ENCODE data around the gene TAC4. TPM values are rescaled to one million over a fixed set of nuclear protein-coding genes. Genes with fewer than 3 reads are reported as not detected.
"Not testable (repeated sequence)": the region's sequence is repeated elsewhere in the genome, so short reads cannot be mapped to it uniquely, and the experiment has no call there.

The TAC4 gene
- total and polyA plus RNA-seq, 2 experiments from 2014 or later = not detected

DNA sequence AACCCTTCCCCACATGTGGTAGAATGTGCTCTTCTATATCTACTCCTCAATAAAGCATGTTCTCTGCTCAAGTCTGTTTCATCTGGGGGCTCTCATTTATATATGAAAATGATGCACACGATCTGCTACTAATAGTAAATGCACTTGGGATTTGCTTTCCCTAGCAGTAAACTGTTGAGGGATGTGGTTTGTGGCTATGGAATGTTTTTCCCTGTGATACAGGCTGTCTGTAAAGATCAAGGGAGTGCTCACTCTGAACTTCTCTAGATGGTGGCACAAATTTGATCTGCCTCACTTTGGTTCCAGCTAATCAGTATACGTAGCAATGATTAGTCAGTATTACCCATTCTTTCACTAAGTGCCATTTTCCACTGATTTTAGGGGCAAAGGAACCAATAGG is 18.8 kb downstream of the TAC4 start (continued):
- TF ChIP-seq, protein P1, sequence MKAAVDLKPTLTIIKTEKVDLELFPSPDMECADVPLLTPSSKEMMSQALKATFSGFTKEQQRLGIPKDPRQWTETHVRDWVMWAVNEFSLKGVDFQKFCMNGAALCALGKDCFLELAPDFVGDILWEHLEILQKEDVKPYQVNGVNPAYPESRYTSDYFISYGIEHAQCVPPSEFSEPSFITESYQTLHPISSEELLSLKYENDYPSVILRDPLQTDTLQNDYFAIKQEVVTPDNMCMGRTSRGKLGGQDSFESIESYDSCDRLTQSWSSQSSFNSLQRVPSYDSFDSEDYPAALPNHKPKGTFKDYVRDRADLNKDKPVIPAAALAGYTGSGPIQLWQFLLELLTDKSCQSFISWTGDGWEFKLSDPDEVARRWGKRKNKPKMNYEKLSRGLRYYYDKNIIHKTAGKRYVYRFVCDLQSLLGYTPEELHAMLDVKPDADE (IDR thresholded peaks at IDR 0.05) = no peak
- TF ChIP-seq EZH2 (IDR thresholded peaks at IDR 0.05; ENCODE audit: low read depth, unreplicated experiment) (no peak), STAT1 (IDR thresholded peaks at IDR 0.05; ENCODE audit: unreplicated experiment) (no peak), JUNB (IDR thresholded peaks at IDR 0.05; ENCODE audit: unreplicated experiment) (no peak), ZNF331 (CRISPR knock-in tag; IDR thresholded peaks at IDR 0.05; ENCODE audit: low read depth) (no peak), ZNF114 (CRISPR knock-in tag; IDR thresholded peaks at IDR 0.05) (no peak), CREB1 (CRISPR knock-in tag; IDR thresholded peaks at IDR 0.05; ENCODE audit: low read depth) (no peak)
- TF ChIP-seq, protein P2, sequence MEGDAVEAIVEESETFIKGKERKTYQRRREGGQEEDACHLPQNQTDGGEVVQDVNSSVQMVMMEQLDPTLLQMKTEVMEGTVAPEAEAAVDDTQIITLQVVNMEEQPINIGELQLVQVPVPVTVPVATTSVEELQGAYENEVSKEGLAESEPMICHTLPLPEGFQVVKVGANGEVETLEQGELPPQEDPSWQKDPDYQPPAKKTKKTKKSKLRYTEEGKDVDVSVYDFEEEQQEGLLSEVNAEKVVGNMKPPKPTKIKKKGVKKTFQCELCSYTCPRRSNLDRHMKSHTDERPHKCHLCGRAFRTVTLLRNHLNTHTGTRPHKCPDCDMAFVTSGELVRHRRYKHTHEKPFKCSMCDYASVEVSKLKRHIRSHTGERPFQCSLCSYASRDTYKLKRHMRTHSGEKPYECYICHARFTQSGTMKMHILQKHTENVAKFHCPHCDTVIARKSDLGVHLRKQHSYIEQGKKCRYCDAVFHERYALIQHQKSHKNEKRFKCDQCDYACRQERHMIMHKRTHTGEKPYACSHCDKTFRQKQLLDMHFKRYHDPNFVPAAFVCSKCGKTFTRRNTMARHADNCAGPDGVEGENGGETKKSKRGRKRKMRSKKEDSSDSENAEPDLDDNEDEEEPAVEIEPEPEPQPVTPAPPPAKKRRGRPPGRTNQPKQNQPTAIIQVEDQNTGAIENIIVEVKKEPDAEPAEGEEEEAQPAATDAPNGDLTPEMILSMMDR (conservative IDR thresholded peaks at IDR 0.05; ENCODE audit: low read depth in 2 of 2) = no peak

DNA sequence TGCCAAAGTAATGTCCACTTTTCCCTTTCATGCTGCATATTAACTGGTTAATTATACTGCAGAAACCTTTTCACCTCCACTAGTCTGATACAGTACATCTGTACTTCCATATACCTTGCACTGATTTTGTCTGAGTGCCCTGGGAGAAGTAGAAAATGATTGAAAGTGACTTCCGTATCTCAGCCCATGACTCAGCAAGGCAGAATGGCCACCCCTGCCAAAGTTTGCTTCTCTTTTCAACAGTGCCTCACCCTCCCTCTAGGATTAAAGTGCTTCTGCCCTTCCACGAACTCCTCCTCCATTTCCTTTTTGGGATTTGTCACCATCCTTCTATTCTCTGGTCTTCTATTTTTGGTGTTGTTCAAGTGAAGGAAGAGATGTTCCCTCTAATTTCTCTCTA is 19.5 kb downstream of the TAC4 start:
- H3K9me3 Mint-ChIP-seq; ATAC-seq; H3F3A ChIP-seq (replicated peaks; ENCODE audit: low read depth); H3K4me2 ChIP-seq; H3K9me2 ChIP-seq (ENCODE audit: insufficient read depth); H3K27me3 ChIP-seq (ENCODE audit: insufficient read depth); H3K27me3 Mint-ChIP-seq (ENCODE audit: insufficient read depth, low read depth, poor library complexity); H3K79me2 ChIP-seq (replicated peaks; ENCODE audit: insufficient read depth); H2AFZ ChIP-seq; H3K4me3 Mint-ChIP-seq; H3K27ac ChIP-seq (ENCODE audit: low read depth); DNase-seq (ENCODE audit: low spot score); H3K4me3 ChIP-seq: not testable (repeated sequence)
- H3K27ac Mint-ChIP-seq = peak overlapping the region; percentile 62
- Histone ChIP-seq H3K36me3 (ENCODE audit: insufficient read depth) (peaks cover 51% of the 10 kb centered on the region), H3K4me1 (ENCODE audit: insufficient read depth) (0 out of 2 replicates have a peak, but pooled peaks cover 19% of the 10 kb centered on the region), H4K20me1 (replicated peaks; ENCODE audit: insufficient read depth) (peaks cover 23% of the 10 kb centered on the region)
- peaks cover 25% of the 10 kb centered on the region for H3K4me1 Mint-ChIP-seq
- peaks cover 93% of the 10 kb centered on the region for H3K36me3 Mint-ChIP-seq (ENCODE audit: low read depth)

DNA sequence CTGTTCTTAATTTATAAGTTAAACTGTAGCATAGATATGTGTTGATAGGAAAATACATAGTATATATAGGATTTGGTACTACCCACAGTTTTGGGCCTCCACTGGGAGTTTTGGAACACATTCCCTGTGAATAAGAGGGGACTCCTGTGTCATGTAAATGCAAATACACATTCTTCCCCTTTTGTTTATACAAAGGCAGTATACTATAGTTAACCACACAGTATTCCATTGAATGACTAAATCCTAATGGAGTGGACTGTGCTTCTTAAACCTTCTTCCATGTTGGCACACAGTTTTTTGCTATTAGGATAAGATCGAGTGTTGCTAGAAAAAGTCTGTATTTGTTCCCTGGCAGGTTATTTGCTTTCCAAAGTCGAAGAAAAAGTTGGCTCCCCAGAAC is 22.2 kb downstream of the TAC4 start:
- peaks cover 19% of the 10 kb centered on the region; the same call in 1 of the 2 replicates for H3K4me1 ChIP-seq (ENCODE audit: insufficient read depth)
- H3K4me3 ChIP-seq = no peak overlapping the region
- Mint-ChIP-seq H3K27me3 (ENCODE audit: insufficient read depth, low read depth, poor library complexity) (no peaks in the 10 kb centered on the region), H3K4me3 (no peak overlapping the region), H3K4me1 (peaks cover 42% of the 10 kb centered on the region), H3K36me3 (ENCODE audit: low read depth) (peaks cover 98% of the 10 kb centered on the region), H3K27ac (peak overlapping the region; percentile 60), H3K9me3 (no peaks in the 10 kb centered on the region)
- peak overlapping the region; percentile 63 for H3K27ac ChIP-seq (ENCODE audit: low read depth)
- DNase-seq (ENCODE audit: low spot score) (no peak), ATAC-seq (peak; percentile 54)
- H3K4me2 ChIP-seq = no peak overlapping the region
- H3K36me3 ChIP-seq (ENCODE audit: insufficient read depth) = peaks cover 73% of the 10 kb centered on the region
- no peaks in the 10 kb centered on the region for H3F3A ChIP-seq (replicated peaks; ENCODE audit: low read depth)
- H3K9me2 ChIP-seq (ENCODE audit: insufficient read depth) = no peaks in the 10 kb centered on the region
- H2AFZ ChIP-seq = no peak overlapping the region
- H3K79me2 ChIP-seq (replicated peaks; ENCODE audit: insufficient read depth) = peaks cover 17% of the 10 kb centered on the region
- no peaks in the 10 kb centered on the region for H3K27me3 ChIP-seq (ENCODE audit: insufficient read depth)
- peaks cover 16% of the 10 kb centered on the region for H4K20me1 ChIP-seq (replicated peaks; ENCODE audit: insufficient read depth)
- TF ChIP-seq STAT1 (IDR thresholded peaks at IDR 0.05; ENCODE audit: unreplicated experiment) = no peak
- TF ChIP-seq, protein P2 (conservative IDR thresholded peaks at IDR 0.05; ENCODE audit: low read depth in 2 of 2) = no peak
- TF ChIP-seq ZNF114 (CRISPR knock-in tag; IDR thresholded peaks at IDR 0.05) = no peak
- TF ChIP-seq POLR2AphosphoS5 (IDR thresholded peaks at IDR 0.05; ENCODE audit: low read depth) = no peak
